ENCODE measurements around the gene CDH15. TPM values are rescaled to one million over a fixed set of nuclear protein-coding genes. Genes with fewer than 3 reads are reported as not detected.
A peak's percentile ranks its signal among the peaks of the same experiment; 100 is the strongest.

CDH15 gene
- total and polyA plus RNA-seq, 2 of the 13 experiments (the other 11 are each of a cell fraction or from before 2014, with no cell fraction given) = 0.74 to 2.2 TPM

DNA sequence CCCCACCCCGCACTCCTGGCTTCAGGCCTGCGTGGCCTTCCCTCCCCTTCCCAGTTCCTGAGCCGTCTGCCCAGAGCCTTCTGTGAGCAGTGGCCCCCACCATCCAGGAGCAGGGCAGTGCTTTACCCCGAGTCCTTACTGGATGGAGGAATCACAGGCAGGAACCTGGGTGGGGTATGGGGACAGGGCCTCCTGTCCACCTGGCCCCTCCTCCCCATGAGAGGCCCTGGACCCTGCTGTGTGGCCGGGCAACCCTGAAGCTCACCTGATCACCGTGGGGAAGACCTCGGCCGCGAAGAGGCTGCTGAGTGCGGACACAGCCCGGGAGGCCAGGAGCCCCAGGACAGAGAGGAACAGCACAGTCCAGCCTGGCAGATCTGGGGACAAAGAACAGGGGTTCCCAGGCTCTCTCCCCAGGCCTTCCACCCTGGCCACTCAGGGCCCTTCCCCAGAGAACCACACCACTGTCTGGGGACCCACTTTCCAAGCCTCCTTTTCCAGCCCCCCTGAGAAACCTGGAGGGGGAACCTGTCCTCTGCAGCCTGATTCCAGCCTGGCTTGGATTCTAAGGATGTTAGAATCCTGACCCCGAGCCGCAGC, 25.6 kb downstream of the CDH15 start (continued):
- TF ChIP-seq, protein P1, sequence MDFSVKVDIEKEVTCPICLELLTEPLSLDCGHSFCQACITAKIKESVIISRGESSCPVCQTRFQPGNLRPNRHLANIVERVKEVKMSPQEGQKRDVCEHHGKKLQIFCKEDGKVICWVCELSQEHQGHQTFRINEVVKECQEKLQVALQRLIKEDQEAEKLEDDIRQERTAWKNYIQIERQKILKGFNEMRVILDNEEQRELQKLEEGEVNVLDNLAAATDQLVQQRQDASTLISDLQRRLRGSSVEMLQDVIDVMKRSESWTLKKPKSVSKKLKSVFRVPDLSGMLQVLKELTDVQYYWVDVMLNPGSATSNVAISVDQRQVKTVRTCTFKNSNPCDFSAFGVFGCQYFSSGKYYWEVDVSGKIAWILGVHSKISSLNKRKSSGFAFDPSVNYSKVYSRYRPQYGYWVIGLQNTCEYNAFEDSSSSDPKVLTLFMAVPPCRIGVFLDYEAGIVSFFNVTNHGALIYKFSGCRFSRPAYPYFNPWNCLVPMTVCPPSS (IDR thresholded peaks at IDR 0.05) = no peak
- TF ChIP-seq RFX3 (CRISPR knock-in tag; IDR thresholded peaks at IDR 0.05) (no peak), ZNF446 (CRISPR knock-in tag; IDR thresholded peaks at IDR 0.05) (no peak), IRX3 (CRISPR knock-in tag; IDR thresholded peaks at IDR 0.05; ENCODE audit: borderline replicate concordance, low read depth) (no peak), ZNF501 (CRISPR knock-in tag; IDR thresholded peaks at IDR 0.05) (0 out of 2 replicates have a peak, but pooled peaks have one; percentile 9), ZNF432 (CRISPR knock-in tag; IDR thresholded peaks at IDR 0.05; ENCODE audit: borderline replicate concordance) (no peak), NFRKB (IDR thresholded peaks at IDR 0.05) (no peak), HNRNPUL1 (IDR thresholded peaks at IDR 0.05; ENCODE audit: low read depth, low read length) (no peak), ESRRA (CRISPR knock-in tag; IDR thresholded peaks at IDR 0.05; ENCODE audit: low read depth) (0 out of 2 replicates have a peak, but pooled peaks have one; percentile 20), ZBTB38 (CRISPR knock-in tag; IDR thresholded peaks at IDR 0.05) (peak; percentile 70; the same call in 1 of the 2 replicates), RBFOX2 (IDR thresholded peaks at IDR 0.05; ENCODE audit: low read depth, low read length) (0 out of 2 replicates have a peak, but pooled peaks have one; percentile 42), MYNN (CRISPR knock-in tag; IDR thresholded peaks at IDR 0.05; ENCODE audit: low read depth) (no peak), LBX2 (CRISPR knock-in tag; IDR thresholded peaks at IDR 0.05; ENCODE audit: borderline replicate concordance) (no peak), ZNF180 (CRISPR knock-in tag; IDR thresholded peaks at IDR 0.05; ENCODE audit: borderline replicate concordance, low read depth) (no peak), STAT6 (CRISPR knock-in tag; IDR thresholded peaks at IDR 0.05; ENCODE audit: borderline replicate concordance) (no peak), ZC3H13 (CRISPR knock-in tag; IDR thresholded peaks at IDR 0.05) (no peak), AGO2 (optimal IDR thresholded peaks at IDR 0.05; ENCODE audit: low read depth, low read length) (peak; percentile 78), ELF3 (CRISPR knock-in tag; IDR thresholded peaks at IDR 0.05) (no peak)
- TF ChIP-seq, protein P2, sequence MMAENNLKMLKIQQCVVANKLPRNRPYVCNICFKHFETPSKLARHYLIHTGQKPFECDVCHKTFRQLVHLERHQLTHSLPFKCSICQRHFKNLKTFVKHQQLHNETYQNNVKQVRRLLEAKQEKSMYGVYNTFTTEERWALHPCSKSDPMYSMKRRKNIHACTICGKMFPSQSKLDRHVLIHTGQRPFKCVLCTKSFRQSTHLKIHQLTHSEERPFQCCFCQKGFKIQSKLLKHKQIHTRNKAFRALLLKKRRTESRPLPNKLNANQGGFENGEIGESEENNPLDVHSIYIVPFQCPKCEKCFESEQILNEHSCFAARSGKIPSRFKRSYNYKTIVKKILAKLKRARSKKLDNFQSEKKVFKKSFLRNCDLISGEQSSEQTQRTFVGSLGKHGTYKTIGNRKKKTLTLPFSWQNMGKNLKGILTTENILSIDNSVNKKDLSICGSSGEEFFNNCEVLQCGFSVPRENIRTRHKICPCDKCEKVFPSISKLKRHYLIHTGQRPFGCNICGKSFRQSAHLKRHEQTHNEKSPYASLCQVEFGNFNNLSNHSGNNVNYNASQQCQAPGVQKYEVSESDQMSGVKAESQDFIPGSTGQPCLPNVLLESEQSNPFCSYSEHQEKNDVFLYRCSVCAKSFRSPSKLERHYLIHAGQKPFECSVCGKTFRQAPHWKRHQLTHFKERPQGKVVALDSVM (CRISPR knock-in tag; IDR thresholded peaks at IDR 0.05) = no peak
- TF ChIP-seq, protein P3, sequence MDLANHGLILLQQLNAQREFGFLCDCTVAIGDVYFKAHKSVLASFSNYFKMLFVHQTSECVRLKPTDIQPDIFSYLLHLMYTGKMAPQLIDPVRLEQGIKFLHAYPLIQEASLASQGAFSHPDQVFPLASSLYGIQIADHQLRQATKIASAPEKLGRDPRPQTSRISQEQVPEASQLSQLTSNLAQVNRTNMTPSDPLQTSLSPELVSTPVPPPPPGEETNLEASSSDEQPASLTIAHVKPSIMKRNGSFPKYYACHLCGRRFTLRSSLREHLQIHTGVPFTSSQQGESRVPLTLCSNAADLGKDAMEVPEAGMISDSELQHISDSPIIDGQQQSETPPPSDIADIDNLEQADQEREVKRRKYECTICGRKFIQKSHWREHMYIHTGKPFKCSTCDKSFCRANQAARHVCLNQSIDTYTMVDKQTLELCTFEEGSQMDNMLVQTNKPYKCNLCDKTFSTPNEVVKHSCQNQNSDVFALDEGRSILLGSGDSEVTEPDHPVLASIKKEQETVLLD (CRISPR knock-in tag; IDR thresholded peaks at IDR 0.05; ENCODE audit: low read depth) = no peak
